ENCODE measurements around the gene CHST15. TPM values are rescaled to one million over a fixed set of nuclear protein-coding genes. Genes with fewer than 3 reads are reported as not detected.

CHST15 gene
- total and polyA plus RNA-seq, 2 of the 8 experiments (the other 6 are each of a cell fraction or from before 2014, with no cell fraction given) = 8.8 to 9.1 TPM

DNA sequence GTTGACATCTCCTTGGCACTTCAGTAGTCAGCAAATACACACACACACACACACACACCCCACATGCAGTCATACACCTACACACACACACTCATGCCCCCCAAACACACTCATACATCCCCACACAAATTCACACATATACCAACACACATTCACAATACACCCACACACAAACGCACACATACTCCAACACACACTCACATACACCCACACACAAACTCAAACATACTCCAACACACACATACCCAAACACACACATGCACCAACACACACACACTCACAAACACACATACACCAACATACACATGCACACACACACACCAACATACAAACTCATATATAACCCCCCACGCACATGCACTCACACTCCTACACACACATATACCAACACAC is 31.4 kb upstream of the CHST15 start (continued):
- TF ChIP-seq, protein P1, sequence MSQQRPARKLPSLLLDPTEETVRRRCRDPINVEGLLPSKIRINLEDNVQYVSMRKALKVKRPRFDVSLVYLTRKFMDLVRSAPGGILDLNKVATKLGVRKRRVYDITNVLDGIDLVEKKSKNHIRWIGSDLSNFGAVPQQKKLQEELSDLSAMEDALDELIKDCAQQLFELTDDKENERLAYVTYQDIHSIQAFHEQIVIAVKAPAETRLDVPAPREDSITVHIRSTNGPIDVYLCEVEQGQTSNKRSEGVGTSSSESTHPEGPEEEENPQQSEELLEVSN (IDR thresholded peaks at IDR 0.05) = no peak
- TF ChIP-seq CBX5 (IDR thresholded peaks at IDR 0.05; ENCODE audit: low read depth, low read length) = no peak
